K562 (cell line): ENCODE data around the gene TCF4. TPM values are rescaled to one million over a fixed set of nuclear protein-coding genes. Genes with fewer than 3 reads are reported as not detected.

Source experiments
- ATAC-seq: fragments of 200-7000 bp; cut with Tn5 transposase; 3 replicates; pipeline ENCODE4 v1.9.1; 2020; ENCODE audit warnings: moderate library complexity
- BruUV-seq: library from RNA; stranded (reverse); fragments of 400-500 nt; replicated peaks from 2 replicates; lab custom pipeline; 2021; lab: Mats Ljungman, UMichigan
- CTCF ChIA-PET: fragments of 300-600 bp; formaldehyde crosslinking; extraction: SDS; loops from one replicate; lab custom pipeline; 2021; ENCODE audit warnings: low intra/inter-chr PET ratio; lab: Yijun Ruan, JAX
- POLR2A ChIA-PET: fragments of 300-600, 350-650 bp; sonication (Branson Sonifier 250); formaldehyde crosslinking; extraction: SDS; loops from one replicate; lab custom pipeline; 2021; ENCODE audit warnings: antibody characterized with exemption, inconsistent platforms; lab: Yijun Ruan, JAX
- DNase-seq, 4 experiments: peaks; one replicate each; pipeline versions ENCODE4 v3.0.0 to v3.0.0-alpha.2; 2011 to 2018; ENCODE audit warnings: low spot score in 3 of 4, mixed read lengths in 3 of 4; ENCODE audit errors: extremely low read depth in 1 of 4
- FAIRE-seq: peaks from 2 replicates; lab custom pipeline; 2011; peaks lifted over from hg19 to GRCh38; lab: Jason Lieb, UNC
- H2AFZ ChIP-seq: 2 replicates; pipeline ENCODE4 v1.6.0; 2011; ENCODE audit warnings: low read depth, low read length, control low read depth, inconsistent platforms
- H3K27ac ChIP-seq: fragments of 200-600 bp; 3 replicates; pipeline ENCODE4 v1.8.0; 2011; ENCODE audit warnings: low read depth, mild to moderate bottlenecking, control low read depth, inconsistent platforms, low read length, moderate library complexity, mixed read lengths; ENCODE audit errors: extremely low read depth
- H3K27me3 ChIP-seq, 2 experiments: fragments of 300-600 bp in 1 of 2; 2 replicates in 1 of 2; 3 replicates in 1 of 2; pipeline versions ENCODE4 v1.6.0 to v1.8.0; 2011; ENCODE audit warnings: inconsistent platforms in 2 of 2, low read length in 2 of 2, mild to moderate bottlenecking in 1 of 2, mixed read lengths in 1 of 2, moderate library complexity in 1 of 2; ENCODE audit not compliant: control insufficient read depth in 2 of 2, insufficient read depth in 2 of 2
- H3K36me3 ChIP-seq: fragments of 300-600 bp; 3 replicates; pipeline ENCODE4 v1.8.0; 2011; ENCODE audit warnings: mild to moderate bottlenecking, low read length, inconsistent platforms; ENCODE audit not compliant: control insufficient read depth, insufficient read depth
- H3K4me1 ChIP-seq, 2 experiments: fragments of 200-600 bp in 1 of 2; replicated peaks in 1 of 2; 2 replicates in 1 of 2; 3 replicates in 1 of 2; pipeline versions ENCODE4 v1.5.1 to v1.8.0; 2011; ENCODE audit warnings: inconsistent platforms in 2 of 2, low read length in 2 of 2, mild to moderate bottlenecking in 1 of 2, mixed read lengths in 1 of 2, moderate library complexity in 1 of 2; ENCODE audit not compliant: control insufficient read depth in 2 of 2, insufficient read depth in 2 of 2
- H3K4me2 ChIP-seq: 2 replicates; pipeline ENCODE4 v1.6.1; 2011; ENCODE audit warnings: low read length, control low read depth, inconsistent platforms, mixed read lengths; ENCODE audit not compliant: insufficient read depth
- H3K4me3 ChIP-seq: fragments of 200-600 bp; sonication (generic), shearing (Covaris generic); 2 replicates; pipeline ENCODE4 v1.5.1; 2016; ENCODE audit warnings: control low read depth, inconsistent platforms
- H3K79me2 ChIP-seq: fragments of 200-600 bp; 3 replicates; pipeline ENCODE4 v1.8.0; 2011; ENCODE audit warnings: low read length, inconsistent platforms; ENCODE audit not compliant: control insufficient read depth, insufficient read depth
- H3K9ac ChIP-seq, 2 experiments: 2 replicates each; pipeline versions ENCODE4 v1.6.0 to v1.6.1; 2011; ENCODE audit warnings: low read depth in 2 of 2, low read length in 2 of 2, control low read depth in 1 of 2, inconsistent platforms in 1 of 2, mild to moderate bottlenecking in 1 of 2, mixed read lengths in 1 of 2; ENCODE audit not compliant: insufficient read depth in 1 of 2
- H3K9me1 ChIP-seq: one replicate; pipeline ENCODE4 v1.6.0; 2011; ENCODE audit warnings: inconsistent platforms, mild to moderate bottlenecking, low read length, moderate library complexity; ENCODE audit not compliant: control insufficient read depth, insufficient read depth
- H3K9me3 ChIP-seq: replicated peaks from 2 replicates; pipeline ENCODE4 v1.5.1; 2011; ENCODE audit warnings: low read depth, low read length, inconsistent platforms; ENCODE audit not compliant: control insufficient read depth, insufficient read depth
- H4K20me1 ChIP-seq: replicated peaks from 2 replicates; pipeline ENCODE4 v1.6.1; 2011; ENCODE audit warnings: low read length, inconsistent platforms, mixed read lengths; ENCODE audit not compliant: control insufficient read depth, insufficient read depth
- GTF2E2 ChIP-seq: fragments of 200-800 bp; sonication (Bioruptor generic); IDR thresholded peaks from 2 replicates; pipeline ENCODE4 v1.6.1; 2016; ENCODE audit warnings: missing genetic modification characterization, missing compliant biosample characterization
- HLTF ChIP-seq: fragments of 450-650 bp; IDR thresholded peaks from 2 replicates; pipeline ENCODE4 v1.6.1; 2016
- MTA2 ChIP-seq: fragments of 450-650 bp; IDR thresholded peaks from 2 replicates; pipeline ENCODE4 v1.6.1; 2016; ENCODE audit warnings: low read depth
- MXD1 ChIP-seq: fragments of 250-450 bp; sonication (Bioruptor Pico); IDR thresholded peaks from 2 replicates; pipeline ENCODE4 v1.8.0; 2021; ENCODE audit warnings: borderline replicate concordance, mild to moderate bottlenecking, moderate library complexity; ENCODE audit not compliant: poor library complexity, severe bottlenecking
- SMARCE1 ChIP-seq: fragments of 450-650 bp; IDR thresholded peaks from 2 replicates; pipeline ENCODE4 v1.7.1; 2016; ENCODE audit warnings: mild to moderate bottlenecking
- SNRNP70 ChIP-seq: fragments of 200-400 bp; formaldehyde crosslinking; optimal IDR thresholded peaks from 2 replicates; pipeline ENCODE3; 2017; ENCODE audit warnings: low read depth, low read length
- USF1 ChIP-seq: sonication (generic); formaldehyde crosslinking; IDR thresholded peaks from 2 replicates; pipeline ENCODE4 v1.9.0; 2022; ENCODE audit warnings: mild to moderate bottlenecking, missing genetic modification reagents
- ZBTB8A ChIP-seq: fragments of 450-650 bp; IDR thresholded peaks from 2 replicates; pipeline ENCODE4 v1.6.1; 2018; ENCODE audit warnings: mild to moderate bottlenecking, moderate library complexity; ENCODE audit not compliant: partially characterized antibody
- ZNF146 ChIP-seq: IDR thresholded peaks from one replicate; pipeline ENCODE4 v1.6.1; 2018; ENCODE audit warnings: missing compliant biosample characterization; ENCODE audit not compliant: unreplicated experiment
- ZNF444 ChIP-seq: fragments of 250-450 bp; sonication (Bioruptor Pico); IDR thresholded peaks from 2 replicates; pipeline ENCODE4 v1.4.0; 2020; ENCODE audit warnings: mild to moderate bottlenecking, moderate library complexity
- WGBS: fragments of 100-300 bp; shearing (Covaris generic); methylation state at CpG from one replicate; pipeline ENCODE4 v1.1.6; 2016; ENCODE audit warnings: low coverage, mixed read lengths; ENCODE audit not compliant: insufficient coverage; ENCODE audit errors: missing lambda C conversion rate; 5-methylcytosine and 5-hydroxymethylcytosine counted together
- in situ Hi-C: fragments of 300-500 bp; cut with MboI; formaldehyde crosslinking; loops from 4 replicates; pipeline ENCODE4 v1.15.0; 2018; ENCODE audit warnings: inconsistent platforms, mixed read lengths
- intact Hi-C: fragments of 100-400 bp; cut with micrococcal nuclease; formaldehyde crosslinking; loops from 2 replicates; pipeline ENCODE4 v1.14.2; 2022
- polyA plus RNA-seq, 8 experiments: library from polyadenylated mRNA; depleted of rRNA in 4 of 8; stranded (reverse) in 5 of 8; unstranded in 3 of 8; fragments of >200 nt; fragmentation: Nextera tagmentation in 2 of 8; fragmentation: Illumina TruSeq in 1 of 8; extraction: Ambion mirVana in 2 of 8; extraction: Trizol in 1 of 8; gene quantifications; 2 replicates each; pipeline versions ENCODE4 v1.2.1 to v1.2.3, GENCODE V29; 2011 to 2014; ENCODE audit warnings: inconsistent platforms in 1 of 8, missing spikeins in 1 of 8
- total RNA-seq, 7 experiments: library from RNA; depleted of rRNA in 6 of 7; stranded (reverse); fragments of >200 nt in 6 of 7; fragmentation: Illumina TruSeq in 2 of 7; extraction: Trizol in 2 of 7; gene quantifications; 2 replicates each; pipeline versions ENCODE4 v1.2.1 to v1.2.3, GENCODE V29; 2011 to 2021; ENCODE audit warnings: low replicate concordance in 1 of 7

The TCF4 gene
- total and polyA plus RNA-seq, 9 of the 15 experiments (the other 6 are each of a cell fraction or from before 2014, with no cell fraction given), result 4.8 to 24.7 (median 15.2) TPM

GRCh38 chr18:55316486-55317184 is 271.4 kb downstream of the TCF4 start:
- no peaks in the 10 kb centered on the region for H3K36me3 ChIP-seq
- H3K79me2 ChIP-seq, result no peaks in the 10 kb centered on the region
- no peak overlapping the region for H2AFZ ChIP-seq
- H3K9me3 ChIP-seq, result no peaks in the 10 kb centered on the region
- H3K4me1 ChIP-seq, result no peaks in the 10 kb centered on the region
- ChIA-PET CTCF (no interaction called here), POLR2A (interaction anchor here (0.7 to 0.8 kb wide), 3 partner anchors 10 to 415 kb away, joined by 3 to 6 read pairs (median 4); no protein-coding TSS in a partner anchor)
- H3K4me2 ChIP-seq, result no peak overlapping the region
- in situ Hi-C loops, result no loop called here
- H3K4me3 ChIP-seq, result no peak overlapping the region
- 55% methylated on average over 4 of the region's 4 CpGs for WGBS
- BruUV-seq, result no TSS peak
- DNase-seq (no peak), ATAC-seq (no peak), FAIRE-seq (no peak)
- no peaks in the 10 kb centered on the region for H3K27me3 ChIP-seq
- no peak overlapping the region for H3K27ac ChIP-seq
- no peak overlapping the region for H3K9ac ChIP-seq
- H3K9me1 ChIP-seq, result no peaks in the 10 kb centered on the region
- intact Hi-C loops, result no loop called here
- H4K20me1 ChIP-seq, result no peaks in the 10 kb centered on the region; the same call in 1 of the 2 replicates
- TF ChIP-seq ZBTB8A (no peak), MTA2 (no peak), USF1 (no peak), SNRNP70 (no peak), GTF2E2 (tag) (no peak), ZNF444 (CRISPR knock-in tag) (no peak), MXD1 (no peak), SMARCE1 (no peak), HLTF (no peak), ZNF146 (CRISPR knock-in tag) (no peak)
